GM19324 (cell line): ENCODE results near the gene IL1A.
A peak's percentile ranks its signal among the peaks of the same experiment; 100 is the strongest.

Source experiments
- ATAC-seq: cut with Tn5 transposase; IDR thresholded peaks from one replicate; pipeline ENCODE4 v1.9.1; 2021; ENCODE audit warnings: mild to moderate bottlenecking, moderate library complexity; ENCODE audit not compliant: unreplicated experiment, low FRiP score

IL1A gene

GRCh38 chr2:112730216-112730615 lies 54.1 kb downstream of the IL1A start:
- ATAC-seq: no peak

GRCh38 chr2:112728378-112729175 lies 55.7 kb downstream of the IL1A start:
- no peak for ATAC-seq

DNA sequence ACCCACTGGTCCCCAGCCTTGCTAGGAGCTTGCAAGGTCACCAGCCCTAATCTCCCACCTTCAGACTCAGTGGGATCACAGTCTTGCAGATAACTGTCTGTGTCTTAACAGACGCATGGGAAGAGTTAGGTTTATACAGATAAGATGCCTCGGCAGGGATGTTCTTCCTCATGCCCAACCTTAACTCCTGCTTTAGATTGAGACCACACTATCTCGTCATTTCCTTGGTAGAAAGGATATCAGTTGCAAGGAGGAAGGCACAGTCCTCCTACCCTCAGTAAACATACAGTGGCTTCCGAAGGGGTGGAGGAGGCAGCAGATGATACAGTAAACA lies 56.3 kb downstream of the IL1A start:
- ATAC-seq: no peak

DNA sequence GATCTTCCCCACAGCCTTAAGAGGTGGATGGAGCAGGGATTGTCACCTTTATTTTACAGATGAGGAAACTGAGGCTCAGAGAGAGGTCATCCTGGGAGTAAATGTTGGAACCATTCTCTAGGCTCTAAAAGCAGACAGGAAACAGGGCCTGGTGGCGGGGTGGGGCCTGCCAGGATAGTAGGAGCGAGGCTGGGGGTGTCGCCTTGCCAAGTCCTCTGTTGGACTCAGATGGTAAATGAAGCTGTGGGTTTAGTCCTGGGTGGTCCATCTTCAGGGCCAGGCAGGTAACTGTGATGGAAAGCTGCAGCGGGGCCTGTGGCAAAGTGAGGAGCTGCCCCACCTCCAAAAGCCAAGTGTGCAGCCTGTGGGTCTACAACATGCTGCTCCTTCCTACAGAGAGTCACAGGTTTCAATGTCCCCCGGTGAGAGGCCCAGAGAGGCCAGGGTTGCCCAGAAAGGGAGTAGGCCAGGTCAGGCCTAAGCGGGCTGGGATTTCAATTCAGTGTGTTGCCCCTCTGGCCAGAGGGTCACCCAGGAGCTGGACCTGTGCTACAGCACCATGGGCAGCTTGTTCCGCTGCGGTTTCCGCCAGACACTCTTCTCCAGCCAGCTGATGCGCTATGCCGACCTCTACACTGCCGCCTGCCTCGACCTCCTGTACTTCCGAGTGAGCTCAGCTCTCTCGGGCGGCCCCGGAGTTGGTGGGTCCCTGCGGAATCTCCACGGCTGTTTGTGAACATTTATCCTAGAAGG lies 56.8 kb downstream of the IL1A start:
- no peak for ATAC-seq

DNA sequence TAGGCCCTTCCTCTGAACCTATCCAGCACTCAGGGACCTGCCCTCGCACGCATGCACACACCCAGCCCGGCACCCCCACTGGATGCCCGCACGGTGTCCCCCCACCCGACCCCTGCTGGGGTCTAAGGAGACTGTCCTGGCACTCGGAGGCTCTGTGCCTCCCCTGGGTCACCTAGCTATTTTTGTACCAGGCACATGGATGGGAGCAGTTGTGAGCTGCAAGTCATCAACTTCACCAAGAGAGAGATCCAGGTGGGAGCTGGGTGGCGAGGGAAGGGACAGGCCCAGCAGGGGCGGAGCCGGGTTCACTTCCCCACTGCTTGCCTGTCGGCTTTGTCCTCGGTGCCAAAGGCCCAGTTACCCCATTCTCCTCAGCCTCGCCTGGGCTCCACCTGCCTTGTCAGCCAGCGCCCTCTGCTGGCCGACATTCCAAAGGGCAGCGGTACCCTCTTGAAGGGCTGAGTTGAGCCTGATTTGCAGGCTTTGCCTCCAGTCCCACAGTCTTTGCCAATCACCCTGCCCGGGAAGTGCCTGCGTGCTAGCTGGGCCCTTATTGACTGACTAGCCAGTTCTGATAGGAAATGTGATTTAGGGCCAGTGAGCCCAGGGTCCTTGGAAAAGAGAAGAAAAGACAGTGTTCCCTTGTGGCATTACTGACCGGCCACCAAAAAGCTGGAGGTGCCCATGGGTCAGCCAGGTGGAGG lies 57.7 kb downstream of the IL1A start:
- ATAC-seq: peak; percentile 81

DNA sequence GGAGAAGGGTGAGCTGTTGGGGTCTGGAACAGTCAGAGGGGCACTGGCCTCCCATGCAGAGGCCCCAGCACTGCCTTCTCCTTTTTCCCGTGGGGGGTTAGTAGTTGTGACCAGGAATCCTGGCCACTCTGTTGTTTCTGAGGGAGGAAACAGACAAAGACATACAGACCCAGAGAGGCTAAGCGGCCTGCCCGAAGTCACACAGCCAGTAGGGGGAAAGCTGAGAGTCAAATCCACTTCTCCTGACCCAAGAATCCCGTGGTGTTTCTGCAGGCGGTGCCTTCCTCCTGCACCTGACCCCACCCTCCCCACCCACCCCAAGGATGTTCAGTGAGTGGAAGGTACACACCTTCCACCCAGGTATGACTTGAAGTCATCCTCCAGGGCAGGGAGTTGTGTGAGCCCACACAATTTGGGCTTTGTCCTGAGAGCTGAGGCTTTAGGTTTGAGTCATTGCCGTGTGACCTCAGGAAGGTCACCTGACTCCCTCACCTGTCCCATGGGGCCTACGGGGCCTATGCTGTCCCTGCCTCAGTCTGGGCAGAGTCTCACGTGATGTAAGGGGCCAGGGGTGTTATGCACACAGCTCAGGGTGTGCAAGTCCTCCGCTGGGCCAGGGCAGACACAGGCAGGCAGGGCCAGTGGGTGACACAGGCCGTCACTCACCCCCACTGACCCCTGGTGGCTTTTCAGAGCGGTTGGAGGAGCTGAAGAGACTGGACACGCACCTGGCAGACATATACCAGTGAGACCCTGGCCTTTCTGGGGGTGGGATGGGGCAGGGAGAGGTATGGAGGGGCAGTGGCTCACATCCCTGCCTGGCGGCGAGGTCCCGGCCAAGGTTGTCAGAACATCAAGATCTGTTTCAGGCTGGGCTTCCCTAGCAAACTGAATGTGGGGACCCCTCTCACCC lies 58.5 kb downstream of the IL1A start:
- ATAC-seq: no peak

- no peak for ATAC-seq
Observed at GRCh38 chr2:112724591-112725525, 59.4 kb downstream of the IL1A start.

GRCh38 chr2:112723995-112724394 lies 60.3 kb downstream of the IL1A start:
- no peak for ATAC-seq
